NCI-H2196 treated with DMSO at 0.1 percent for 48 hours (cell line): ENCODE measurements around the gene EPC1.
"Not testable (repeated sequence)": the region's sequence is repeated elsewhere in the genome, so short reads cannot be mapped to it uniquely, and the experiment has no call there.

Source experiments
- DNase-seq: peaks from one replicate; lab custom pipeline; 2025; ENCODE audit not compliant: unreplicated experiment; lab: John Stamatoyannopoulos, UW

The EPC1 gene

GRCh38 chr10:32373031-32373430 lies 26.1 kb upstream of the EPC1 start:
- DNase-seq, result no peak

GRCh38 chr10:32372000-32372875 lies 25.3 kb upstream of the EPC1 start:
- no peak for DNase-seq

GRCh38 chr10:32371101-32371500 lies 24.1 kb upstream of the EPC1 start:
- DNase-seq, result no peak

- no peak for DNase-seq
These were observed 21.0 kb upstream of the EPC1 start for GRCh38 chr10:32367793-32368453.

- DNase-seq, result no peak
These were observed 19.6 kb upstream of the EPC1 start for GRCh38 chr10:32366588-32366987.

- no peak for DNase-seq
These were observed 19.2 kb upstream of the EPC1 start for GRCh38 chr10:32366111-32366510.

- not testable (repeated sequence) for DNase-seq
These were observed 18.4 kb upstream of the EPC1 start for GRCh38 chr10:32365404-32365803.

GRCh38 chr10:32362571-32362970 lies 15.6 kb upstream of the EPC1 start:
- DNase-seq, result no peak

- no peak for DNase-seq
These were observed 13.9 kb upstream of the EPC1 start for GRCh38 chr10:32360884-32361283.

GRCh38 chr10:32360241-32360640 lies 13.3 kb upstream of the EPC1 start:
- no peak for DNase-seq

GRCh38 chr10:32357056-32357735 lies 10.2 kb upstream of the EPC1 start:
- no peak for DNase-seq

- not testable (repeated sequence) for DNase-seq
These were observed 7.7 kb upstream of the EPC1 start for GRCh38 chr10:32354690-32355089.

GRCh38 chr10:32350811-32351350 lies 3.9 kb upstream of the EPC1 start:
- DNase-seq, result no peak

- no peak for DNase-seq
These were observed 3.2 kb upstream of the EPC1 start for GRCh38 chr10:32349968-32350738.

- DNase-seq, result no peak
These were observed 2.2 kb upstream of the EPC1 start for GRCh38 chr10:32349199-32349585.

- no peak for DNase-seq
These were observed 1.6 kb upstream of the EPC1 start for GRCh38 chr10:32348297-32349198.

GRCh38 chr10:32347363-32348022 lies 535 bp upstream of the EPC1 start:
- DNase-seq, result no peak

GRCh38 chr10:32346134-32346550 lies 816 bp downstream of the EPC1 start:
- DNase-seq, result peak; percentile 63

- DNase-seq, result no peak
These were observed 5.4 kb downstream of the EPC1 start for GRCh38 chr10:32341596-32341995.
